Karpas-422 (cell line): ENCODE measurements around the gene STX7. TPM values are rescaled to one million over a fixed set of nuclear protein-coding genes. Genes with fewer than 3 reads are reported as not detected.
"Not testable (repeated sequence)": the region's sequence is repeated elsewhere in the genome, so short reads cannot be mapped to it uniquely, and the experiment has no call there.

Experiments
- DNase-seq: peaks from one replicate; pipeline ENCODE4 v3.0.0-alpha.2; 2015
- H2AFZ ChIP-seq: fragments of 200-600 bp; sonication (generic); 2 replicates; pipeline ENCODE4 v1.6.1; 2014; ENCODE audit warnings: antibody characterized with exemption, low read length, mixed read lengths
- H3K27ac ChIP-seq: fragments of 200-600 bp; sonication (generic); 2 replicates; pipeline ENCODE4 v1.5.1; 2014; ENCODE audit warnings: mild to moderate bottlenecking, low read length, moderate library complexity
- H3K27me3 ChIP-seq: fragments of 200-600 bp; sonication (generic); 2 replicates; pipeline ENCODE4 v1.6.1; 2014; ENCODE audit warnings: low read length, mixed read lengths
- H3K36me3 ChIP-seq: fragments of 200-600 bp; sonication (generic); 2 replicates; pipeline ENCODE4 v1.6.1; 2014; ENCODE audit warnings: low read length, mixed read lengths; ENCODE audit not compliant: insufficient read depth
- H3K4me1 ChIP-seq: fragments of 200-600 bp; sonication (generic); 2 replicates; pipeline ENCODE4 v1.6.1; 2014; ENCODE audit warnings: mild to moderate bottlenecking, low read length, mixed read lengths
- H3K4me2 ChIP-seq: fragments of 200-600 bp; sonication (generic); 2 replicates; pipeline ENCODE4 v1.6.1; 2014; ENCODE audit warnings: low read length, low read depth, mild to moderate bottlenecking; ENCODE audit not compliant: poor library complexity, severe bottlenecking
- H3K4me3 ChIP-seq: fragments of 200-600 bp; sonication (generic); 2 replicates; pipeline ENCODE4 v1.5.1; 2014; ENCODE audit warnings: mild to moderate bottlenecking, antibody characterized with exemption, low read length, mixed read lengths
- H3K79me2 ChIP-seq: fragments of 200-600 bp; sonication (generic); 2 replicates; pipeline ENCODE4 v1.6.1; 2014; ENCODE audit warnings: mild to moderate bottlenecking, low read length, mixed read lengths
- H3K9ac ChIP-seq: fragments of 200-600 bp; sonication (generic); 2 replicates; pipeline ENCODE4 v1.6.0; 2014; ENCODE audit warnings: low read length
- H3K9me2 ChIP-seq: fragments of 200-600 bp; sonication (generic), shearing (Covaris generic); replicated peaks from 2 replicates; pipeline ENCODE4 v1.6.0; 2014; ENCODE audit warnings: mild to moderate bottlenecking, low read length, moderate library complexity; ENCODE audit not compliant: insufficient read depth
- H3K9me3 ChIP-seq: fragments of 300-700, 200-600 bp; sonication (generic); 2 replicates; pipeline ENCODE4 v1.6.1; 2014; ENCODE audit warnings: low read length, mixed read lengths
- H4K20me1 ChIP-seq: fragments of 200-600 bp; sonication (generic); 2 replicates; pipeline ENCODE4 v1.6.1; 2014; ENCODE audit warnings: mild to moderate bottlenecking, antibody characterized with exemption, low read length, low read depth; ENCODE audit not compliant: insufficient read depth
- total RNA-seq: library from RNA; depleted of rRNA; stranded (reverse); fragments of >200 nt; shearing (Covaris generic); gene quantifications from 2 replicates; pipeline ENCODE4 v1.2.3, GENCODE V29; 2014; ENCODE audit warnings: low replicate concordance

The STX7 gene
- total RNA-seq, 1 experiment from 2014 or later: 39.7 TPM

DNA sequence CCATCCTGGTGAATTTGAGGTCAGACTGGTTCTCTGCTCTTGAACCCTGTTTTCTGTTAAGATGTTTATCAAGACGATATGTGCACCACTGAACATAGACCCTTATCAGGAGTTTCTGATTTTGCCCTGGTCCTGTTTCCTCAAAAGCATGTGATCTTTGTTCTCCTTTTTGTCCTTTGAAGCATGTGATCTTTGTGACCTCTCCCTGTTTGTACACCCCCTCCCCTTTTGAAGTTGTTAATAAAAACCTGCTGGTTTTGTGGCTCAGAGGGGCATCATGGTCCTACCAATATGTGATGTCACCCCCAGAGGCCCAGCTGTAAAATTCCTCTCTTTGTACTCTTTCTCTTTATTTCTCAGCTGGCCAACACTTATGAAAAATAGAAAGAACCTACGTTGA is 21.6 kb upstream of the STX7 start:
- not testable (repeated sequence) for H3K4me2 ChIP-seq, H3K4me3 ChIP-seq, H3K9ac ChIP-seq, H2AFZ ChIP-seq, H3K27ac ChIP-seq, H3K79me2 ChIP-seq, H3K9me3 ChIP-seq, DNase-seq, H3K4me1 ChIP-seq, H3K36me3 ChIP-seq, H3K27me3 ChIP-seq, H3K9me2 ChIP-seq, H4K20me1 ChIP-seq

DNA sequence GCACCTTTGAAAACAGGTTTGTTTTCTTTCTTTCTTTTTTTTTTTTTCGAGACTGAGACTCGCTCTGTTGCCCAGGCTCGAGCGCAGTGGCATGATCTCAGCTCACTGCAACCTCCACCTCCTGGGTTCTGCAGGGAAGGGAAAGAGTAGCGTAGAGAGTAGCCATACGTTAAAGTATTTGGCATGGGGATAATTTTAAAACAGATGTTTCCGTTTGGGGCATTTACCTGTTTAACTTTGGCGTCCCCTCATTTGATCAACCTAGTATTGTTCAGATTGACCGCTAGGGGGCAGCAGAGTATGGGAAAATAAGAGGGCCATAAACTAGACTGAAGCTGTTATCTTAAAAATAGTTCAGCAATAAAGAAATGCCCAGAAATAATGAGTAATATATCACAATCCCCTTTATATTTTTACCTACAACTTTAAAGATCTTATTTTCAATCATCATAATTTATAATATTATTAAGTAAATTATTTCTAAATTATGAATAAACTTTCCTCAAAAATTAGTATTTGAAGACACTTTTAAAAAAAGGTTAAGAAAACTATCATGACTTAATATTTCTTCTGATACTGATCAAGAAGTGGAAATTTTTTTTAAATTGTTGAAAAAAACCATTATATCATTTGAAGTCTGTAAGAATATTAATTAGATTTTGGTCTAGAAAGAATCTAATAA is 17.5 kb upstream of the STX7 start:
- no peak overlapping the region for H3K27ac ChIP-seq
- H3K36me3 ChIP-seq: no peaks in the 10 kb centered on the region
- H3K4me1 ChIP-seq: peaks cover 32% of the 10 kb centered on the region
- peak overlapping the region; percentile 76 for H3K4me2 ChIP-seq
- no peaks in the 10 kb centered on the region for H3K9me3 ChIP-seq
- H2AFZ ChIP-seq: peak overlapping the region; percentile 65
- no peaks in the 10 kb centered on the region for H3K79me2 ChIP-seq
- no peaks in the 10 kb centered on the region for H4K20me1 ChIP-seq
- peak overlapping the region; percentile 62 for H3K4me3 ChIP-seq
- peak overlapping the region; percentile 60 for H3K9ac ChIP-seq
- no peaks in the 10 kb centered on the region for H3K27me3 ChIP-seq
- peak; percentile 91 for DNase-seq
- no peaks in the 10 kb centered on the region for H3K9me2 ChIP-seq

DNA sequence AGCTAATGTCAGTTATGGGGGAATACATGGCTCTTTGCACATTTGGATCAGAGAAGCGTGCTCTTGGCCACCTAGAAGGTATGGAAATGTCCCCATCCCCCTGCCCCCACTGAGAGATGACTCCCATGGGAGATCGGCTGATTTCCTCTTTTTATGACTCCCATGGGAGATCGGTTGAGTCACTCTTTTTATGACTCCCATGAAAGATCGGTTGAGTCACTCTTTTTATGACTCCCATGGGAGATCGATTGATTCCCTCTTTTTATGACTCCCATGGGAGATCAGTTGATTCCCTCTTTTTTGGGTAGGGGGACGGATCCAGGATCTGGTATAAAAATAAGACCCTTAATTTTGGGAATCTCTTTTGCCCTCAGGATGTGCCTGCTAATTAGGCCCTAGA is 14.9 kb upstream of the STX7 start:
- no peak overlapping the region for H2AFZ ChIP-seq
- H3K4me3 ChIP-seq: no peak overlapping the region
- H4K20me1 ChIP-seq: no peaks in the 10 kb centered on the region
- peak; percentile 77 for DNase-seq
- H3K4me1 ChIP-seq: peaks cover 32% of the 10 kb centered on the region
- no peak overlapping the region for H3K27ac ChIP-seq
- H3K9ac ChIP-seq: no peak overlapping the region
- H3K79me2 ChIP-seq: no peaks in the 10 kb centered on the region
- H3K9me2 ChIP-seq: no peaks in the 10 kb centered on the region
- H3K27me3 ChIP-seq: no peaks in the 10 kb centered on the region
- H3K9me3 ChIP-seq: no peaks in the 10 kb centered on the region
- H3K4me2 ChIP-seq: no peak overlapping the region
- no peaks in the 10 kb centered on the region for H3K36me3 ChIP-seq

DNA sequence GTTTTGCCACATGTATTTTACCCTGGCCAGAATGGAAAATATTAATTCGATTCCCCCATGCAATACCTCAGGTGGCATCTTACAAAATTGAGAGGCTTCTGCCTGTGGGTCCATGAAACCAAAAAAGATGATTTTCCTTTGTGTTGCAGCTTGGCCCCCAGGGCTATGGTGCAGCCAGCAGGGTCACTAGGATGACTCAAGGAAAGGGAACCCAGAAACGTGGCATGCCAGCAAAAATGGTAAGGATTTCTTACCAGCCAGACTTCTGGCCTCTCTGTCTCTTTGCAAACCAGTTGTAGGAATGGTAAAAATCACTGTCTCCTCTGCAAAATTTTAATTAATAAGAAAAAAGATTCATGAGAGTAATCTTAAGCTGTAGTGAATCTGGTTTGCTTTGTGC is 13.5 kb upstream of the STX7 start:
- Histone ChIP-seq H2AFZ (no peak overlapping the region), H3K4me1 (peaks cover 37% of the 10 kb centered on the region), H3K36me3 (no peaks in the 10 kb centered on the region), H4K20me1 (no peaks in the 10 kb centered on the region), H3K9me2 (no peaks in the 10 kb centered on the region), H3K27me3 (no peaks in the 10 kb centered on the region), H3K9me3 (no peaks in the 10 kb centered on the region), H3K4me2 (no peak overlapping the region), H3K27ac (no peak overlapping the region), H3K4me3 (no peak overlapping the region), H3K9ac (no peak overlapping the region), H3K79me2 (no peaks in the 10 kb centered on the region)
- no peak for DNase-seq

DNA sequence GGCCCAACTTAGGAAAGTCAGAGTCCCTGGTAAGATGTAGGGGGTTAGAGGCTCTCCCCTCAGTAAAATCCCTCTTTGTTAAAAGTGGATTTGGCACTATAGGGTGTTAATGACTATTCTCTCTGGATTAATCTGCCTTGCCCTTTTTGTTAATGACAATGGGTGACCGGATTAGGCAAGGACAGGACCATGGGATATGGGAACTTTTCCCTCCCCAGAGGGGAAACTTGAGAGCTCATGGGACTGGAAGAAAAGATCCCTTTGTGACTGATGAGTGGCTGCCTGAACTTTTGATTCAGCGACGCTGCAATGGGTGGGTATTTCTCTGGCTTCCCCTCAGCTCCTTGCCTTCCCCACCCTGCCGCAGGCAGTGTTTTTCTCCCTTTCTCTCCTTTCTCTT is 12.9 kb upstream of the STX7 start:
- DNase-seq: no peak
- no peaks in the 10 kb centered on the region for H3K27me3 ChIP-seq
- H3K36me3 ChIP-seq: no peaks in the 10 kb centered on the region

DNA sequence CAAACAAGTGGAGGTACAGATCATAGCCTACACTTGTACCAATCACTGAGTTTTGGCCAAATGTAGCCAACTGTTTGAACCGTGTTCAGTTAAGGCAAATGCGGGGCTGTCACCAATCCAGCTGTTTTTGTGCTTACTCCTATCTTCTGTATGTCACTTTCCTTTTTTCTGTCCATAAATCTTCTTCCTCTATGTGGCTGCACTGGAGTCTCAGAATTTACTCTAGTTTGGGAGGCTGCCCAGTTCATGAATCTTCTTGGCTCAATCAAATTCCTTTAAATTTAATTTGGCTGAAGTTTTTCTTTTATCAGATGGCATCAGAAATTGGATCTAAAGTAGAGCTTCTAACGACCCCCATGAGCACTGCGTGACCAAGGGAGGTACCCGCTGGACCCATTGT is 11.7 kb upstream of the STX7 start:
- H3K27ac ChIP-seq: no peak overlapping the region
- no peaks in the 10 kb centered on the region for H3K27me3 ChIP-seq
- no peaks in the 10 kb centered on the region for H4K20me1 ChIP-seq
- peaks cover 30% of the 10 kb centered on the region for H3K4me1 ChIP-seq
- H3K9me3 ChIP-seq: no peaks in the 10 kb centered on the region
- no peak overlapping the region for H2AFZ ChIP-seq
- no peak overlapping the region for H3K4me2 ChIP-seq
- no peak overlapping the region for H3K9ac ChIP-seq
- H3K4me3 ChIP-seq: no peak overlapping the region
- H3K36me3 ChIP-seq: no peaks in the 10 kb centered on the region
- no peaks in the 10 kb centered on the region for H3K79me2 ChIP-seq
- no peaks in the 10 kb centered on the region for H3K9me2 ChIP-seq
- DNase-seq: no peak

More for the DNA sequence above, 12.9 kb upstream of the STX7 start:
- Histone ChIP-seq H3K9me2 (no peaks in the 10 kb centered on the region), H2AFZ (no peak overlapping the region), H3K9ac (no peak overlapping the region), H3K79me2 (no peaks in the 10 kb centered on the region), H4K20me1 (no peaks in the 10 kb centered on the region), H3K4me3 (no peak overlapping the region), H3K9me3 (no peaks in the 10 kb centered on the region), H3K27ac (no peak overlapping the region), H3K4me2 (no peak overlapping the region), H3K4me1 (peaks cover 37% of the 10 kb centered on the region)

DNA sequence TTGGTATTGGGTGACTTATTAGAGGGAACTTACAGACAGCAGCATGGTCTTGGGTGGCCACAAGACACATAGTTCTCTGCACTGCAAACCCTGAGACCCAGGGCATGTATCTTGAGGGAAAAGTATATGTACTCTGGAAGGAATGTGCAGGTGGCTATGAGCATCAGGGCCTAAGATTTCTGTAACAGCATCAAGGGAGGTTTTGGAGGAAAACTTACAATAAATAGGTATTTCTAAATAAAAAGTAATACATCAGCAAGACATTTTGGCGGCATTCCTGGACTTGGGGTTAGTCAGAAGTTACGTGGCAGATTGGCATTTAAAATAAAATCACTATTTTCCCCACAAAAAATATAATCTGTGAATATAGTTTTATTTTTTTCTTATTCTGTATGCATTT is 8.0 kb upstream of the STX7 start:
- Histone ChIP-seq H3K27ac (no peak overlapping the region), H3K4me1 (peaks cover 5% of the 10 kb centered on the region; the same call in 1 of the 2 replicates), H3K79me2 (no peaks in the 10 kb centered on the region), H3K36me3 (no peaks in the 10 kb centered on the region), H2AFZ (no peak overlapping the region), H3K9me3 (no peaks in the 10 kb centered on the region), H3K9ac (no peak overlapping the region), H3K4me3 (no peak overlapping the region), H4K20me1 (no peaks in the 10 kb centered on the region), H3K27me3 (no peaks in the 10 kb centered on the region), H3K9me2 (no peaks in the 10 kb centered on the region), H3K4me2 (no peak overlapping the region)
- DNase-seq: no peak

DNA sequence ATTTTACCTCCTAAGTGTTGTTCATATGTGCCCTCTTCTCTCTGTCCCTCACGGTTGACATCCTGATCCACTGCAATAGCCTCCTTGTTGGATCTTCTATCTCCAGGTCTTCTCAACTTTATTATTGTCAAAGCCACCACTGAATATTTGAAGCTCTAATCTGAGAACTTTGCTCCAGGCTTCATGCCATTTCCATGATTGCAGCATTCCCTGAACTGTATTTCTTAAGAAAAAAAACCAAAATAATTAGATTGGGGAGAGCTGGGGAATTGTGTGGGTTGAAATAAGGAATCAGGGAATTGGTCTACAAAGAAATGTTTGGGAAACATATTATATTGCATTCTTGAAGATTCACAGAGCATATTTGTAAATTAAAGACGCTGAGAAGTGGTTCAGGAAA is 2.5 kb upstream of the STX7 start:
- Histone ChIP-seq H4K20me1 (no peaks in the 10 kb centered on the region), H3K9me3 (no peaks in the 10 kb centered on the region), H3K27me3 (no peaks in the 10 kb centered on the region), H3K4me1 (peaks cover 27% of the 10 kb centered on the region), H2AFZ (no peak overlapping the region), H3K4me3 (no peak overlapping the region), H3K79me2 (peaks cover 23% of the 10 kb centered on the region), H3K27ac (no peak overlapping the region), H3K36me3 (0 out of 2 replicates have a peak, but pooled peaks cover 3% of the 10 kb centered on the region), H3K9ac (no peak overlapping the region), H3K9me2 (no peaks in the 10 kb centered on the region), H3K4me2 (no peak overlapping the region)
- DNase-seq: no peak
